ENCODE measurements around the gene MCM8.

- no peak for TF ChIP-seq POLR2A (IDR thresholded peaks at IDR 0.05)
- TF ChIP-seq CTCF (IDR thresholded peaks at IDR 0.05): no peak
- no peak for TF ChIP-seq POLR2AphosphoS5 (IDR thresholded peaks at IDR 0.05)
- TF ChIP-seq EP300 (IDR thresholded peaks at IDR 0.05): no peak
These were observed 90.1 kb downstream of the MCM8 start for GRCh38 chr20:6040540-6040939.

Measured in sigmoid colon (tissue), 4 donors.